Endodermal cell (in vitro differentiated cells): Measurements from ENCODE around the gene BPIFB6. TPM values are rescaled to one million over a fixed set of nuclear protein-coding genes. Genes with fewer than 3 reads are reported as not detected.

Experiments
- DNase-seq: peaks from one replicate; pipeline ENCODE4 v3.0.0-alpha.2; 2017
- H3K27ac ChIP-seq: 2 replicates; pipeline ENCODE4 v1.5.1; 2013; ENCODE audit warnings: mild to moderate bottlenecking, low read depth, low read length, moderate library complexity
- H3K27me3 ChIP-seq: 2 replicates; pipeline ENCODE4 v1.6.1; 2013; ENCODE audit warnings: mild to moderate bottlenecking, low read length, moderate library complexity; ENCODE audit not compliant: insufficient read depth, control insufficient read depth, poor library complexity, severe bottlenecking
- H3K36me3 ChIP-seq: 2 replicates; pipeline ENCODE4 v1.7.0; 2013; ENCODE audit warnings: mild to moderate bottlenecking, low read length, moderate library complexity; ENCODE audit not compliant: control insufficient read depth, insufficient read depth
- H3K4me1 ChIP-seq: one replicate; pipeline ENCODE4 v1.7.0; 2013; ENCODE audit warnings: low read length; ENCODE audit not compliant: control insufficient read depth, insufficient read depth
- H3K4me3 ChIP-seq: 2 replicates; pipeline ENCODE4 v1.5.1; 2013; ENCODE audit warnings: mild to moderate bottlenecking, low read length, moderate library complexity
- H3K9ac ChIP-seq: 2 replicates; pipeline ENCODE4 v1.6.1; 2013; ENCODE audit warnings: mild to moderate bottlenecking, low read length, moderate library complexity; ENCODE audit not compliant: poor library complexity, severe bottlenecking; ENCODE audit errors: extremely low read depth
- H3K9me3 ChIP-seq: 2 replicates; pipeline ENCODE4 v1.6.1; 2013; ENCODE audit warnings: mild to moderate bottlenecking, low read length, moderate library complexity; ENCODE audit not compliant: control insufficient read depth
- H3K27ac Mint-ChIP-seq: 2 replicates; pipeline ENCODE4 v1.8.0; 2020; ENCODE audit warnings: mixed read lengths
- H3K27me3 Mint-ChIP-seq: 2 replicates; pipeline ENCODE4 v1.8.0; 2021; ENCODE audit warnings: mild to moderate bottlenecking, mixed read lengths; ENCODE audit not compliant: insufficient read depth
- H3K36me3 Mint-ChIP-seq: 2 replicates; pipeline ENCODE4 v1.8.0; 2020; ENCODE audit warnings: low read depth, mixed read lengths
- H3K4me1 Mint-ChIP-seq: 2 replicates; pipeline ENCODE4 v1.8.0; 2020; ENCODE audit warnings: mixed read lengths
- H3K4me3 Mint-ChIP-seq: 2 replicates; pipeline ENCODE4 v1.8.0; 2020; ENCODE audit warnings: mild to moderate bottlenecking, moderate library complexity, mixed read lengths
- H3K9me3 Mint-ChIP-seq: 2 replicates; pipeline ENCODE4 v1.8.0; 2020; ENCODE audit warnings: mild to moderate bottlenecking, mixed read lengths
- WGBS, 2 experiments: methylation state at CpG; one replicate each; pipeline versions ENCODE4 v1.1.5 to v1.1.7; 2013; ENCODE audit warnings: missing lambda C conversion rate in 2 of 2, mixed read lengths in 1 of 2; ENCODE audit not compliant: insufficient coverage in 1 of 2, insufficient read length in 1 of 2; 5-methylcytosine and 5-hydroxymethylcytosine counted together
- total RNA-seq, 2 donors: library from RNA; stranded (reverse); fragmentation: NEBNext Ultra II Directional in 1 of 2; extraction: Animal tissue kit (Norgen Biotek cat#: 25700) in 1 of 2; gene quantifications; 2 replicates in 1 of 2; 3 replicates in 1 of 2; pipeline ENCODE4 v1.2.1, GENCODE V29; 2021
- TF ChIP-seq, protein P1 (sequence below): fragments of 200-600 bp; sonication (generic); conservative IDR thresholded peaks from 2 replicates; pipeline ENCODE4 v1.5.0; 2021; ENCODE audit warnings: antibody characterized with exemption, mild to moderate bottlenecking

BPIFB6 gene
- total RNA-seq, 2 donors from 2014 or later, result not detected

DNA sequence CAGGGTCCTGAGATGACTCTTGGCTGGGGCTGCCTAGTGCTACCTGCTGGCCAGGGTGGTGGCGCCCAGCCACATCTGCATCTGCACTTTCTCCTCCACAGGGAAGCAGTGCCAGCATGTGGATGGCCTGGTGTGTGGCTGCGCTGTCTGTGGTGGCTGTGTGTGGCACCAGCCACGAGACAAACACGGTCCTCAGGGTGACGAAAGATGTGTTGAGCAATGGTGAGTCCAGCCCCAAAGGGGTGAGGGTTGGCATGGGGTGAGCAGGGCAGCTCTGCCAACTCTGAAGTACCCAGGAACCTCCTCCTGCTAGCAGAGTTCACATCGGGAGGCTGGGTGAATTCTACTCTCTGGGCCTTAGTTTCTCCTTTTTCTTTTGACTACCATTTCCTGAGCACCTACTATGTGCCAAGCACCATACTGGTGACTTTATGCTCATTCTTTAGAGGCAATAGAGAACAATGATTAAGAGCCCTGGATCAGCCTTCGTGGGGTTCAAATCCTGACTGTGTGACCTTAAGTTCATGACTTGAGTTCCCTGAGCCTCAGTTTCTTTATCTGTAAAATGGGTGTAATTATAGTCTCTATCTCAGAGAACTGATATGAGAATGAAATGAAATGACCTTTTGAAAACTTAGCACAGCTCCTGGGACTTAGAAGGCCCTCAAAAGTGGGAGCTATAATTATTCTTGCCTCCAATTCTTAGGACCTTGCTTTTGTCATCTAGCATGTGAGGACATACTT is 50.1 kb downstream of the BPIFB6 start:
- Mint-ChIP-seq H3K9me3 (no peaks in the 10 kb centered on the region), H3K36me3 (no peaks in the 10 kb centered on the region), H3K4me1 (no peaks in the 10 kb centered on the region), H3K27me3 (peaks cover 6% of the 10 kb centered on the region), H3K4me3 (no peak overlapping the region), H3K27ac (no peak overlapping the region)
- no peak overlapping the region for H3K27ac ChIP-seq
- no peaks in the 10 kb centered on the region for H3K9me3 ChIP-seq
- DNase-seq, result no peak
- no peaks in the 10 kb centered on the region for H3K36me3 ChIP-seq
- H3K27me3 ChIP-seq, result no peaks in the 10 kb centered on the region
- H3K4me1 ChIP-seq, result no peaks in the 10 kb centered on the region
- TF ChIP-seq, protein P1, sequence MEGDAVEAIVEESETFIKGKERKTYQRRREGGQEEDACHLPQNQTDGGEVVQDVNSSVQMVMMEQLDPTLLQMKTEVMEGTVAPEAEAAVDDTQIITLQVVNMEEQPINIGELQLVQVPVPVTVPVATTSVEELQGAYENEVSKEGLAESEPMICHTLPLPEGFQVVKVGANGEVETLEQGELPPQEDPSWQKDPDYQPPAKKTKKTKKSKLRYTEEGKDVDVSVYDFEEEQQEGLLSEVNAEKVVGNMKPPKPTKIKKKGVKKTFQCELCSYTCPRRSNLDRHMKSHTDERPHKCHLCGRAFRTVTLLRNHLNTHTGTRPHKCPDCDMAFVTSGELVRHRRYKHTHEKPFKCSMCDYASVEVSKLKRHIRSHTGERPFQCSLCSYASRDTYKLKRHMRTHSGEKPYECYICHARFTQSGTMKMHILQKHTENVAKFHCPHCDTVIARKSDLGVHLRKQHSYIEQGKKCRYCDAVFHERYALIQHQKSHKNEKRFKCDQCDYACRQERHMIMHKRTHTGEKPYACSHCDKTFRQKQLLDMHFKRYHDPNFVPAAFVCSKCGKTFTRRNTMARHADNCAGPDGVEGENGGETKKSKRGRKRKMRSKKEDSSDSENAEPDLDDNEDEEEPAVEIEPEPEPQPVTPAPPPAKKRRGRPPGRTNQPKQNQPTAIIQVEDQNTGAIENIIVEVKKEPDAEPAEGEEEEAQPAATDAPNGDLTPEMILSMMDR, result no peak
- no peak overlapping the region for H3K9ac ChIP-seq
- no peak overlapping the region for H3K4me3 ChIP-seq
- WGBS, 2 experiments, result 92% methylated on average over 2 to 7 of the region's 7 CpGs

- Mint-ChIP-seq H3K9me3 (no peaks in the 10 kb centered on the region), H3K27me3 (peaks cover 6% of the 10 kb centered on the region), H3K36me3 (no peaks in the 10 kb centered on the region), H3K4me1 (no peaks in the 10 kb centered on the region), H3K27ac (no peak overlapping the region), H3K4me3 (no peak overlapping the region)
- Histone ChIP-seq H3K9ac (no peak overlapping the region), H3K9me3 (no peaks in the 10 kb centered on the region), H3K27me3 (no peaks in the 10 kb centered on the region), H3K27ac (no peak overlapping the region), H3K4me3 (no peak overlapping the region), H3K4me1 (no peaks in the 10 kb centered on the region), H3K36me3 (no peaks in the 10 kb centered on the region)
- DNase-seq, result no peak
- 91 to 92% methylated on average over 6 of the region's 6 CpGs for WGBS, 2 experiments
- TF ChIP-seq, protein P1, result no peak
These were observed 51.1 kb downstream of the BPIFB6 start for GRCh38 chr20:33082546-33082945.

GRCh38 chr20:33083544-33084340 is 52.3 kb downstream of the BPIFB6 start:
- Histone ChIP-seq H3K27me3 (no peaks in the 10 kb centered on the region), H3K4me1 (no peaks in the 10 kb centered on the region), H3K36me3 (no peaks in the 10 kb centered on the region), H3K9ac (no peak overlapping the region), H3K4me3 (no peak overlapping the region), H3K9me3 (no peaks in the 10 kb centered on the region), H3K27ac (no peak overlapping the region)
- DNase-seq, result no peak
- no peaks in the 10 kb centered on the region for H3K9me3 Mint-ChIP-seq
- H3K4me3 Mint-ChIP-seq, result no peak overlapping the region
- H3K4me1 Mint-ChIP-seq, result no peaks in the 10 kb centered on the region
- H3K27me3 Mint-ChIP-seq, result peaks cover 6% of the 10 kb centered on the region
- no peaks in the 10 kb centered on the region for H3K36me3 Mint-ChIP-seq
- 92 to 94% methylated on average over 11 to 20 of the region's 20 CpGs for WGBS, 2 experiments
- TF ChIP-seq, protein P1, result no peak
- no peak overlapping the region for H3K27ac Mint-ChIP-seq
